K562 (cell line): ENCODE results near the gene MICU1. TPM values are rescaled to one million over a fixed set of nuclear protein-coding genes. Genes with fewer than 3 reads are reported as not detected.

ENCODE experiments used
- CHD2 ChIP-seq: IDR thresholded peaks from 2 replicates; pipeline ENCODE4 v1.6.1; 2011; ENCODE audit warnings: low read depth, low read length
- CXXC5 ChIP-seq: fragments of 250-450 bp; sonication (Bioruptor Pico); IDR thresholded peaks from 2 replicates; pipeline ENCODE4 v1.8.0; 2022; ENCODE audit warnings: inconsistent platforms, mild to moderate bottlenecking, moderate library complexity
- HDAC2 ChIP-seq: fragments of 450-650 bp; IDR thresholded peaks from 2 replicates; pipeline ENCODE4 v1.6.1; 2016; ENCODE audit warnings: mild to moderate bottlenecking
- HDAC8 ChIP-seq: fragments of 450-650 bp; IDR thresholded peaks from 2 replicates; pipeline ENCODE4 v1.6.1; 2016; ENCODE audit warnings: mild to moderate bottlenecking, missing genetic modification characterization, moderate library complexity, missing compliant biosample characterization
- JUN ChIP-seq, 2 experiments: sonication (generic) in 1 of 2; formaldehyde crosslinking in 1 of 2; IDR thresholded peaks; 2 replicates each; pipeline versions ENCODE4 v1.6.1 to v1.8.0; 2012 to 2022; ENCODE audit warnings: borderline replicate concordance in 2 of 2, mild to moderate bottlenecking in 2 of 2, improper control_type of control experiment in 1 of 2, low read depth in 1 of 2, low read length in 1 of 2, missing genetic modification reagents in 1 of 2
- LARP7 ChIP-seq: fragments of 450-650 bp; IDR thresholded peaks from 2 replicates; pipeline ENCODE4 v1.6.1; 2016
- MYNN ChIP-seq, 2 experiments: sonication (generic); formaldehyde crosslinking in 1 of 2; IDR thresholded peaks; 2 replicates each; pipeline versions ENCODE4 v1.5.0 to v1.6.1; 2016 to 2020; ENCODE audit warnings: antibody characterized with exemption in 1 of 2, missing genetic modification reagents in 1 of 2
- NFIC ChIP-seq: fragments of 450-650 bp; IDR thresholded peaks from 2 replicates; pipeline ENCODE4 v1.6.1; 2017; ENCODE audit warnings: mild to moderate bottlenecking, inconsistent platforms
- NR2C1 ChIP-seq, 2 experiments: fragments of 450-650 bp; IDR thresholded peaks; 2 replicates each; pipeline ENCODE4 v1.6.1; 2017; ENCODE audit warnings: mild to moderate bottlenecking in 2 of 2, antibody characterized with exemption in 1 of 2, inconsistent platforms in 1 of 2, missing compliant biosample characterization in 1 of 2, missing genetic modification characterization in 1 of 2
- PCBP1 ChIP-seq: fragments of 200-400 bp; formaldehyde crosslinking; IDR thresholded peaks from 2 replicates; pipeline ENCODE4 v1.6.1; 2018; ENCODE audit warnings: mild to moderate bottlenecking, low read depth, low read length; ENCODE audit not compliant: poor library complexity, severe bottlenecking
- PHB ChIP-seq: fragments of 250-450 bp; sonication (Bioruptor Pico); IDR thresholded peaks from 2 replicates; pipeline ENCODE4 v1.5.0; 2021
- PML ChIP-seq: IDR thresholded peaks from 2 replicates; pipeline ENCODE4 v1.6.1; 2012; ENCODE audit warnings: low read length, inconsistent platforms
- RAD21 ChIP-seq, 2 experiments: fragments of 250-450 bp in 1 of 2; fragments of 450-650 bp in 1 of 2; sonication (Bioruptor Pico) in 1 of 2; formaldehyde crosslinking in 1 of 2; IDR thresholded peaks in 1 of 2; conservative IDR thresholded peaks in 1 of 2; 2 replicates each; pipeline versions ENCODE4 v1.4.0 to v1.8.0; 2020 to 2022; ENCODE audit warnings: mild to moderate bottlenecking in 2 of 2, moderate library complexity in 1 of 2
- RB1 ChIP-seq: fragments of 450-650 bp; IDR thresholded peaks from 2 replicates; pipeline ENCODE4 v1.6.1; 2017; ENCODE audit warnings: low read depth, mild to moderate bottlenecking
- RCOR1 ChIP-seq, 2 experiments: IDR thresholded peaks; 2 replicates each; pipeline ENCODE4 v1.6.1; 2012; ENCODE audit warnings: low read depth in 2 of 2, low read length in 2 of 2, borderline replicate concordance in 1 of 2, improper control_type of control experiment in 1 of 2
- ZNF354B ChIP-seq: fragments of 250-450 bp; sonication (Bioruptor Pico); IDR thresholded peaks from 2 replicates; pipeline ENCODE4 v1.4.0; 2020
- ZNF583 ChIP-seq: fragments of 250-450 bp; sonication (Bioruptor Pico); IDR thresholded peaks from 2 replicates; pipeline ENCODE4 v1.4.0; 2020
- polyA plus RNA-seq, 8 experiments: library from polyadenylated mRNA; depleted of rRNA in 4 of 8; stranded (reverse) in 5 of 8; unstranded in 3 of 8; fragments of >200 nt; fragmentation: Nextera tagmentation in 2 of 8; fragmentation: Illumina TruSeq in 1 of 8; extraction: Ambion mirVana in 2 of 8; extraction: Trizol in 1 of 8; gene quantifications; 2 replicates each; pipeline versions ENCODE4 v1.2.1 to v1.2.3, GENCODE V29; 2011 to 2014; ENCODE audit warnings: inconsistent platforms in 1 of 8, missing spikeins in 1 of 8
- total RNA-seq, 7 experiments: library from RNA; depleted of rRNA in 6 of 7; stranded (reverse); fragments of >200 nt in 6 of 7; fragmentation: Illumina TruSeq in 2 of 7; extraction: Trizol in 2 of 7; gene quantifications; 2 replicates each; pipeline versions ENCODE4 v1.2.1 to v1.2.3, GENCODE V29; 2011 to 2021; ENCODE audit warnings: low replicate concordance in 1 of 7
- TF ChIP-seq, protein P1 (sequence below): fragments of 250-450 bp; sonication (Bioruptor Pico); IDR thresholded peaks from 2 replicates; pipeline ENCODE4 v1.4.0; 2020
- TF ChIP-seq, protein P2 (sequence below): fragments of 450-650 bp; formaldehyde crosslinking; conservative IDR thresholded peaks from 2 replicates; pipeline ENCODE4 v1.4.0; 2022; ENCODE audit warnings: mild to moderate bottlenecking, missing genetic modification characterization
- TF ChIP-seq, protein P3 (sequence below): sonication (generic); formaldehyde crosslinking; IDR thresholded peaks from 2 replicates; pipeline ENCODE4 v1.8.0; 2022; ENCODE audit warnings: missing genetic modification reagents, mild to moderate bottlenecking, moderate library complexity, borderline replicate concordance

Gene MICU1
- total and polyA plus RNA-seq, 9 of the 15 experiments (the other 6 are each of a cell fraction or from before 2014, with no cell fraction given) = 29.3 to 76.8 (median 48.4) TPM

DNA sequence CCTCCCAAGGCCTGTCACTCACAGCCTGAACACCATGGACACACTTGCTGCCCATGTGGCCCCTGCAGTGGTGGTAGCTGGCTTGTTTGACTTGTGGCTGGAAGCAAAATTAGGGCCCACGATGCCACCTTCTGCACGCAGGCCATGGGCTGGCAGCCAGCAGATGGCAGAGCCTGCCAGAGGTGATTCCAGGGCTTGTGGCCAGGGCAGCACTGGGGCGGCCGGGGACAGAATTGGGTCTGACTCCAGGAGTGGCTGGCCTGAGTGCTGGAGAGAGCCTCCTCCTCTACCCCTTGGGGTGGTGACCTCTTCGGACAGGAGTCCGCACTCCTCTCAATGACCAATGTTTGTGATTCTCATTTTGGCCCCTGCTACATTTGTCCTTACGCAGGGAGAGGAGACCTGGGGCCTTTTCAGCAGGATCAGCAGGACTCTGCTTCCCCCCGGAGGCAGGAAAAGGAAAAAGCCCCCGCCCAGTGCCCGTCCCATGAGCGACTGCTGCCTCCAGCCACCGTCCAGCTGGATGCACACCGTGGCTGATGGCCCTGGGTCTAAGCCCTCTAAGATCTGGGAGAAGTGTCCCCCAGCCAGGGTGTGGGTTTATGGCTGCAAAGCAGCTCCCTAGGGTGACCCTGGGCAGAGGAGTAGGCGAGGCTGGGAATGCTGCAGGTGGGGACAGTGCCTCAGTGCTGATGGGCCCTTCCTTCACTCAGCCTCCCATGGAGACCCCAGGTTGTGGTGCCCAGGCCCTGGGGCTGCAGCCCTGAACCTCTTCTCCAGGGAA lies 297.6 kb downstream of the MICU1 start (continued):
- TF ChIP-seq MYNN (IDR thresholded peaks at IDR 0.05) (peak; percentile 45; the same call in 1 of the 2 replicates), MYNN (CRISPR knock-in tag; IDR thresholded peaks at IDR 0.05) (no peak), JUN (IDR thresholded peaks at IDR 0.05; ENCODE audit: borderline replicate concordance, low read depth, low read length) (peak; percentile 10; the same call in 1 of the 2 replicates), JUN (CRISPR knock-in tag; IDR thresholded peaks at IDR 0.05; ENCODE audit: borderline replicate concordance) (no peak), CXXC5 (CRISPR knock-in tag) (peak; percentile 66), HDAC8 (tag) (0 out of 2 replicates have a peak, but pooled peaks have one; percentile 60), NFIC (peak; percentile 5; the same call in 1 of the 2 replicates), LARP7 (no peak), PML (no peak; the same call in 1 of the 2 replicates), NR2C1 (IDR thresholded peaks at IDR 0.05) (no peak), NR2C1 (tag; IDR thresholded peaks at IDR 0.05) (peak; percentile 42; the same call in 1 of the 2 replicates), RCOR1 (IDR thresholded peaks at IDR 0.05; ENCODE audit: borderline replicate concordance in 1 of 2, low read depth in 2 of 2, low read length in 2 of 2) (peak; percentile 19 to 77; a peak in 2 of 4 replicates), PCBP1 (no peak), CHD2 (no peak; the same call in 1 of the 2 replicates), HDAC2 (0 out of 2 replicates have a peak, but pooled peaks have one; percentile 51), PHB (CRISPR knock-in tag) (0 out of 2 replicates have a peak, but pooled peaks have one; percentile 49), ZNF354B (CRISPR knock-in tag) (no peak), RB1 (0 out of 2 replicates have a peak, but pooled peaks have one; percentile 76), ZNF583 (CRISPR knock-in tag) (0 out of 2 replicates have a peak, but pooled peaks have one; percentile 74), RAD21 (CRISPR knock-in tag; conservative IDR thresholded peaks at IDR 0.05 in 1 of 2, IDR thresholded peaks at IDR 0.05 in 1 of 2) (peak; percentile 98 to 99)
- TF ChIP-seq, protein P1, sequence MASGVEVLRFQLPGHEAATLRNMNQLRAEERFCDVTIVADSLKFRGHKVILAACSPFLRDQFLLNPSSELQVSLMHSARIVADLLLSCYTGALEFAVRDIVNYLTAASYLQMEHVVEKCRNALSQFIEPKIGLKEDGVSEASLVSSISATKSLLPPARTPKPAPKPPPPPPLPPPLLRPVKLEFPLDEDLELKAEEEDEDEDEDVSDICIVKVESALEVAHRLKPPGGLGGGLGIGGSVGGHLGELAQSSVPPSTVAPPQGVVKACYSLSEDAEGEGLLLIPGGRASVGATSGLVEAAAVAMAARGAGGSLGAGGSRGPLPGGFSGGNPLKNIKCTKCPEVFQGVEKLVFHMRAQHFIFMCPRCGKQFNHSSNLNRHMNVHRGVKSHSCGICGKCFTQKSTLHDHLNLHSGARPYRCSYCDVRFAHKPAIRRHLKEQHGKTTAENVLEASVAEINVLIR = 0 out of 2 replicates have a peak, but pooled peaks have one; percentile 20
- TF ChIP-seq, protein P2, sequence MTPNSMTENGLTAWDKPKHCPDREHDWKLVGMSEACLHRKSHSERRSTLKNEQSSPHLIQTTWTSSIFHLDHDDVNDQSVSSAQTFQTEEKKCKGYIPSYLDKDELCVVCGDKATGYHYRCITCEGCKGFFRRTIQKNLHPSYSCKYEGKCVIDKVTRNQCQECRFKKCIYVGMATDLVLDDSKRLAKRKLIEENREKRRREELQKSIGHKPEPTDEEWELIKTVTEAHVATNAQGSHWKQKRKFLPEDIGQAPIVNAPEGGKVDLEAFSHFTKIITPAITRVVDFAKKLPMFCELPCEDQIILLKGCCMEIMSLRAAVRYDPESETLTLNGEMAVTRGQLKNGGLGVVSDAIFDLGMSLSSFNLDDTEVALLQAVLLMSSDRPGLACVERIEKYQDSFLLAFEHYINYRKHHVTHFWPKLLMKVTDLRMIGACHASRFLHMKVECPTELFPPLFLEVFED (CRISPR knock-in tag) = no peak
- TF ChIP-seq, protein P3, sequence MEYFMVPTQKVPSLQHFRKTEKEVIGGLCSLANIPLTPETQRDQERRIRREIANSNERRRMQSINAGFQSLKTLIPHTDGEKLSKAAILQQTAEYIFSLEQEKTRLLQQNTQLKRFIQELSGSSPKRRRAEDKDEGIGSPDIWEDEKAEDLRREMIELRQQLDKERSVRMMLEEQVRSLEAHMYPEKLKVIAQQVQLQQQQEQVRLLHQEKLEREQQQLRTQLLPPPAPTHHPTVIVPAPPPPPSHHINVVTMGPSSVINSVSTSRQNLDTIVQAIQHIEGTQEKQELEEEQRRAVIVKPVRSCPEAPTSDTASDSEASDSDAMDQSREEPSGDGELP (CRISPR knock-in tag) = peak; percentile 84
